Caco-2 (cell line): ENCODE results near the gene ZNF532. TPM values are rescaled to one million over a fixed set of nuclear protein-coding genes. Genes with fewer than 3 reads are reported as not detected.

Experiments
- BruUV-seq: library from RNA; stranded (reverse); fragments of 400-500 nt; replicated peaks from 2 replicates; lab custom pipeline; 2021; lab: Mats Ljungman, UMichigan
- CTCF ChIA-PET: fragments of 300-600 bp; sonication (Branson Sonifier 250); formaldehyde crosslinking; loops from one replicate; lab custom pipeline; 2022; ENCODE audit warnings: antibody characterized with exemption; lab: Charles Lee
- POLR2A ChIA-PET: fragments of 300-600 bp; sonication (Branson Sonifier 250); formaldehyde crosslinking; loops from one replicate; lab custom pipeline; 2022; ENCODE audit warnings: antibody characterized with exemption; lab: Charles Lee
- DNase-seq, 2 experiments: peaks; one replicate each; pipeline versions ENCODE4 v3.0.0 to v3.0.0-alpha.2; 2020 to 2022
- H3K27me3 ChIP-seq: replicated peaks from 2 replicates; pipeline ENCODE4 v1.6.0; 2011; ENCODE audit warnings: low read length; ENCODE audit not compliant: control insufficient read depth, insufficient read depth
- H3K36me3 ChIP-seq: 2 replicates; pipeline ENCODE4 v1.5.1; 2011; ENCODE audit warnings: low read length; ENCODE audit not compliant: control insufficient read depth, insufficient read depth
- H3K4me1 ChIP-seq: fragments of 250-450 bp; sonication (Bioruptor Pico); 2 replicates; pipeline ENCODE4 v1.5.1; 2020; ENCODE audit warnings: mild to moderate bottlenecking
- H3K4me3 ChIP-seq: 2 replicates; pipeline ENCODE4 v1.5.1; 2011; ENCODE audit warnings: low read depth, mild to moderate bottlenecking, control low read depth, low read length
- H3K9me3 ChIP-seq: fragments of 250-450 bp; sonication (Bioruptor Pico); 2 replicates; pipeline ENCODE4 v1.5.1; 2020; ENCODE audit warnings: mild to moderate bottlenecking, moderate library complexity
- H3K27ac Mint-ChIP-seq: one replicate; pipeline ENCODE4 v1.8.0; 2022; ENCODE audit warnings: mixed read lengths; ENCODE audit not compliant: unreplicated experiment
- H3K27me3 Mint-ChIP-seq: one replicate; pipeline ENCODE4 v1.8.0; 2022; ENCODE audit warnings: mixed read lengths; ENCODE audit not compliant: insufficient read depth, unreplicated experiment
- H3K36me3 Mint-ChIP-seq: one replicate; pipeline ENCODE4 v1.8.0; 2022; ENCODE audit warnings: mild to moderate bottlenecking, mixed read lengths; ENCODE audit not compliant: insufficient read depth, unreplicated experiment
- H3K4me1 Mint-ChIP-seq: one replicate; pipeline ENCODE4 v1.8.0; 2022; ENCODE audit warnings: low read depth, mixed read lengths; ENCODE audit not compliant: unreplicated experiment
- H3K4me3 Mint-ChIP-seq: one replicate; pipeline ENCODE4 v1.8.0; 2022; ENCODE audit warnings: mild to moderate bottlenecking, moderate library complexity, mixed read lengths; ENCODE audit not compliant: unreplicated experiment
- H3K9me3 Mint-ChIP-seq: one replicate; pipeline ENCODE4 v1.8.0; 2022; ENCODE audit warnings: mixed read lengths; ENCODE audit not compliant: unreplicated experiment
- intact Hi-C: fragments of 100-400 bp; cut with micrococcal nuclease; formaldehyde crosslinking; loops from one replicate; pipeline ENCODE4 v1.10.0; 2022; ENCODE audit not compliant: unreplicated experiment
- total RNA-seq: library from RNA; stranded (reverse); gene quantifications from 2 replicates; pipeline ENCODE4 v1.2.3, GENCODE V29; 2022
- TF ChIP-seq, protein P1 (sequence below), 2 experiments: fragments of 200-600 bp in 1 of 2; IDR thresholded peaks; 1 replicate in 1 of 2; 2 replicates in 1 of 2; pipeline versions ENCODE4 v1.5.1 to v1.8.0; 2011 to 2022; ENCODE audit warnings: antibody characterized with exemption in 1 of 2, control low read depth in 1 of 2, inconsistent platforms in 1 of 2, low read depth in 1 of 2, low read length in 1 of 2, mild to moderate bottlenecking in 1 of 2, moderate library complexity in 1 of 2; ENCODE audit not compliant: insufficient read depth in 1 of 2, severe bottlenecking in 1 of 2, unreplicated experiment in 1 of 2

Gene ZNF532
- total RNA-seq, 1 experiment from 2014 or later = 32.7 TPM

- Histone ChIP-seq H3K27me3 (no peaks in the 10 kb centered on the region), H3K4me1 (no peaks in the 10 kb centered on the region), H3K4me3 (no peak overlapping the region), H3K36me3 (no peaks in the 10 kb centered on the region), H3K9me3 (no peaks in the 10 kb centered on the region)
- intact Hi-C loops = no loop called here
- no peaks in the 10 kb centered on the region for H3K4me1 Mint-ChIP-seq
- CTCF ChIA-PET = no interaction called here
- TF ChIP-seq, protein P1, sequence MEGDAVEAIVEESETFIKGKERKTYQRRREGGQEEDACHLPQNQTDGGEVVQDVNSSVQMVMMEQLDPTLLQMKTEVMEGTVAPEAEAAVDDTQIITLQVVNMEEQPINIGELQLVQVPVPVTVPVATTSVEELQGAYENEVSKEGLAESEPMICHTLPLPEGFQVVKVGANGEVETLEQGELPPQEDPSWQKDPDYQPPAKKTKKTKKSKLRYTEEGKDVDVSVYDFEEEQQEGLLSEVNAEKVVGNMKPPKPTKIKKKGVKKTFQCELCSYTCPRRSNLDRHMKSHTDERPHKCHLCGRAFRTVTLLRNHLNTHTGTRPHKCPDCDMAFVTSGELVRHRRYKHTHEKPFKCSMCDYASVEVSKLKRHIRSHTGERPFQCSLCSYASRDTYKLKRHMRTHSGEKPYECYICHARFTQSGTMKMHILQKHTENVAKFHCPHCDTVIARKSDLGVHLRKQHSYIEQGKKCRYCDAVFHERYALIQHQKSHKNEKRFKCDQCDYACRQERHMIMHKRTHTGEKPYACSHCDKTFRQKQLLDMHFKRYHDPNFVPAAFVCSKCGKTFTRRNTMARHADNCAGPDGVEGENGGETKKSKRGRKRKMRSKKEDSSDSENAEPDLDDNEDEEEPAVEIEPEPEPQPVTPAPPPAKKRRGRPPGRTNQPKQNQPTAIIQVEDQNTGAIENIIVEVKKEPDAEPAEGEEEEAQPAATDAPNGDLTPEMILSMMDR (IDR thresholded peaks at IDR 0.05; ENCODE audit: insufficient read depth in 1 of 2, low read depth in 1 of 2, low read length in 1 of 2, severe bottlenecking in 1 of 2, unreplicated experiment in 1 of 2) = no peak
- no TSS peak for BruUV-seq
- H3K27me3 Mint-ChIP-seq = no peaks in the 10 kb centered on the region
- DNase-seq = no peak
- no peak overlapping the region for H3K27ac Mint-ChIP-seq
- no peaks in the 10 kb centered on the region for H3K9me3 Mint-ChIP-seq
- H3K4me3 Mint-ChIP-seq = no peak overlapping the region
- POLR2A ChIA-PET = no interaction called here
- H3K36me3 Mint-ChIP-seq = no peaks in the 10 kb centered on the region
Observed at GRCh38 chr18:59011289-59011688, 146.6 kb downstream of the ZNF532 start.

DNA sequence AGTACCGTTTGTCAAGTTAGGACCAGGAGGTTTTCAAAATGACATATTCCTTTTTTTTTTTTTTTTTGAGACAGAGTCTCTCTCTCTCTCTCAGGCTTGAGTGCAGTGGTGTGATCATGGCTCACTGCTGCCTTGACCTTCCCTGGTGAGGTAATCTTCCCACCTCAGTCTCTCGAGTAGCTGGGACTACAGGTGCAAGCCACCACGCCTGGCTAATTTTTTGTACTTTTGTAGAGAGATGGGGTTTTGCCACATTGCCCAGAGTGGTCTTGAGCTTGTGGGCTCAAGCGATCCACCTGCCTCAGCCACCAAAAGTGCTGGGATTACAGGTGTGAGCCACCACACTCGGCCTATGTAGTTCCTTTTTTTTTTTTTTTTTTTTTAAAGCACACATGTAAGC, 147.1 kb downstream of the ZNF532 start:
- Mint-ChIP-seq H3K27me3 (no peaks in the 10 kb centered on the region), H3K4me3 (no peak overlapping the region), H3K27ac (no peak overlapping the region), H3K36me3 (no peaks in the 10 kb centered on the region), H3K4me1 (no peaks in the 10 kb centered on the region), H3K9me3 (no peaks in the 10 kb centered on the region)
- Histone ChIP-seq H3K36me3 (no peaks in the 10 kb centered on the region), H3K27me3 (no peaks in the 10 kb centered on the region), H3K4me1 (no peaks in the 10 kb centered on the region), H3K4me3 (no peak overlapping the region), H3K9me3 (no peaks in the 10 kb centered on the region)
- no TSS peak for BruUV-seq
- ChIA-PET POLR2A (no interaction called here), CTCF (no interaction called here)
- no peak for DNase-seq
- intact Hi-C loops = no loop called here
- TF ChIP-seq, protein P1 (IDR thresholded peaks at IDR 0.05; ENCODE audit: insufficient read depth in 1 of 2, low read depth in 1 of 2, low read length in 1 of 2, severe bottlenecking in 1 of 2, unreplicated experiment in 1 of 2) = no peak

GRCh38 chr18:59012815-59013705, 148.4 kb downstream of the ZNF532 start:
- Histone ChIP-seq H3K9me3 (no peaks in the 10 kb centered on the region), H3K36me3 (no peaks in the 10 kb centered on the region), H3K4me1 (no peaks in the 10 kb centered on the region), H3K4me3 (no peak overlapping the region), H3K27me3 (no peaks in the 10 kb centered on the region)
- H3K27ac Mint-ChIP-seq = no peak overlapping the region
- no peaks in the 10 kb centered on the region for H3K36me3 Mint-ChIP-seq
- no peaks in the 10 kb centered on the region for H3K27me3 Mint-ChIP-seq
- no peak for DNase-seq
- no TSS peak for BruUV-seq
- no peak overlapping the region for H3K4me3 Mint-ChIP-seq
- H3K9me3 Mint-ChIP-seq = no peaks in the 10 kb centered on the region
- TF ChIP-seq, protein P1 (IDR thresholded peaks at IDR 0.05; ENCODE audit: insufficient read depth in 1 of 2, low read depth in 1 of 2, low read length in 1 of 2, severe bottlenecking in 1 of 2, unreplicated experiment in 1 of 2) = no peak
- CTCF ChIA-PET = no interaction called here
- intact Hi-C loops = no loop called here
- POLR2A ChIA-PET = no interaction called here
- H3K4me1 Mint-ChIP-seq = no peaks in the 10 kb centered on the region
